ENCODE measurements around the gene ERMN. TPM values are rescaled to one million over a fixed set of nuclear protein-coding genes. Genes with fewer than 3 reads are reported as not detected.
"Not testable (repeated sequence)": the region's sequence is repeated elsewhere in the genome, so short reads cannot be mapped to it uniquely, and the experiment has no call there.

Gene ERMN
- 1 to 10 TPM; 1.6 to 2.7 TPM for total RNA-seq

DNA sequence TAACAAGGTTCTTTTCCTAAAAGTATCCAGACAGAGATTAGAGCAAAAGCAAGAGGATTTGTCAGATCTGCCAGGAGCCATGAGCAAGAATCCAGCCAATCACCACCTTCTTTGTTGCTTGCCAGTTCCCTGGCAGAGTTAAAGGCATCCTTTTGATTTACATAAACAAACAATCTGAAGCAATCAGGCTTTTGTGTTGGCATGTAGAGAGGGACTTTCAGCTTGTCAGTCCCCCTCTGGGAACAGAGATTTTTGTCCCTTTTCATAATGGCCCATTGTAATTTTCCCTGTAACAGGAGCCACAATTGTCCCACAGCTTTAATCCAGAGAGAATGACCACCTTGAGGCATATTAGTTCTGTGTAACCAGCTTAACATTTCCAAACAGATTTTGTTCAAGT lies at the start of gene ERMN:
Gene ERMN (minus strand): TSS at position 39 of the 400 bp plus-strand sequence. CDS start 182 bp downstream, outside the sequence.
- no peak for DNase-seq (ENCODE audit: low spot score in 2 of 2)
- no peaks in the 10 kb centered on the region for H3K9me3 Mint-ChIP-seq
- H3K36me3 Mint-ChIP-seq, result peaks cover 14 to 15% of the 10 kb centered on the region in 2 donors
- ATAC-seq, result no peak
- H3K27ac Mint-ChIP-seq, result peak within 1 kb of the TSS in 1 of 2 donors; percentile 19

DNA sequence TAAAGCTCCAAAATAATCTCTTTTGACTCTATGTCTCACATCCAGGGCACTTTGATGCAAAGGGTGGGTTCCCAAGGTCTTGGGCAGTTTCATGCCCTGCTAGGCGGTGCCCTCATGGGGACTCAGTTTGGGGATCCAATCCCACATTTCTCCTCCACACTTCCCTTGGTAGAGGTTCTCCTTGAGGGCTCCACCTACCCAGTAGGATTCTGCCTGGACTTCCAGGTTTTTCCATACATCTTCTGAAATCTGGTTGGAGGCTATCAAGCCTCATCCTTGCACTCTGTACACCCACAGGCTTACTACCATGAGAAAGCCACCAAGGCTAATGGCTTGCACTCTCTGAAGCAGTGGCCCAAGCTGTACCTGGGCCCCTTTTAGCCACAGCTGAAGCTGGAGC lies 49.8 kb upstream of the ERMN start:
- Mint-ChIP-seq H3K36me3 (peaks cover 29% of the 10 kb centered on the region in 2 donors), H3K9me3 (peaks cover 17 to 19% of the 10 kb centered on the region in 2 donors), H3K27ac (no peak overlapping the region)
- ATAC-seq (no peak), DNase-seq (ENCODE audit: low spot score in 2 of 2) (no peak)

DNA sequence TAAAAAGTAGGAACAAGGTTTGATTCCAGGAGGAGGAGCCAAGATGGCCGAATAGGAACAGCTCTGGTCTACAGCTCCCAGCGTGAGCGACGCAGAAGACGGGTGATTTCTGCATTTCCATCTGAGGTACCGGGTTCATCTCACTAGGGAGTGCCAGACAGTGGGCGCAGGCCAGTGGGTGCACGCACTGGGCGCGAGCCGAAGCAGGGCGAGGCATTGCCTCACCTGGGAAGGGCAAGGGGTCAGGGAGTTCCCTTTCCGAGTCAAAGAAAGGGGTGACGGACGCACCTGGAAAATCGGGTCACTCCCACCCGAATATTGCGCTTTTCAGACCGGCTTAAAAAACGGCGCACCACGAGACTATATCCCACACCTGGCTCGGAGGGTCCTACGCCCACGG lies 42.9 kb upstream of the ERMN start:
- Mint-ChIP-seq H3K36me3 (peaks cover 5 to 13% of the 10 kb centered on the region in 2 donors), H3K9me3 (peaks cover 0 to 13% of the 10 kb centered on the region in 2 donors)
- not testable (repeated sequence) for DNase-seq (ENCODE audit: low spot score in 2 of 2); ATAC-seq; H3K27ac Mint-ChIP-seq

- Mint-ChIP-seq H3K36me3 (peaks cover 5 to 21% of the 10 kb centered on the region in 2 donors), H3K27ac (no peak overlapping the region), H3K9me3 (peaks cover 0 to 19% of the 10 kb centered on the region in 2 donors)
- ATAC-seq, result no peak
- DNase-seq (ENCODE audit: low spot score in 2 of 2), result no peak
Measured at GRCh38 chr2:157367704-157368103, 42.1 kb upstream of the ERMN start.

DNA sequence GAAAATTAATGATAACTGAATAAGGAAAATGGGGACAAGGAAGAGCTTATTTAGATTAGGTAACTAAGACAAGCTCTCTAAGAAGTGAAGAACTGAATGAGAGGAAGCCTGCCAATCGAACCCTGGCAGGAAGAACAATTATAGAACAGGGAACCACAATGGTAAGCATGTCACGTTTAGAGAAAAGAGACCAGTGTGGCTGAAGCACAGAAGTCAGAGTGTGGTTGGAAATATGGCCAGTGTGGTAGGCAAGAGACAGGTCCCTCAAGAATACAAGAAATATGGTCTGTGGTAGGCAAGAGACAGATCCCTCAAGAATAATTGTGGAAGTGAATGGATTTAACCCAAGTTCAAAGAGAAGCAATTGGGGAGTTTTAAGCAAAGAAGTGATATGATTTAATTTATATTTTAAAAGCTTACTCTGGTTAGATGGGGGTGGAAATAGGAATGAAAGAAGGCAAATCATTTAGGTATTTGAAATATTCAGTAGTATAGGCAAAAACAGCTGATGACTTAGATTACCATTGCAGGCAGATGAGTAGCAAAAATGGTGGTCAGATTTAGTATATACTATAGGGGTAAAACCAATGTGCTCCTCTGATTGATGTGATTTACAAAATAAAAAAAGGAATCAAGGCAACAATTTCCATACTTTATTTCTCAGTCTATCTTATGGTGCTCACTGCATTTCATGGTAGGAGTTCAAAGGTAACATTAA lies 38.8 kb upstream of the ERMN start:
- H3K36me3 Mint-ChIP-seq, result peaks cover 19 to 47% of the 10 kb centered on the region in 2 donors
- DNase-seq (ENCODE audit: low spot score in 2 of 2) (no peak), ATAC-seq (peak in 1 of 2 donors; percentile 85)
- H3K27ac Mint-ChIP-seq, result peak overlapping the region; percentile 11 to 67
- peaks cover 6 to 31% of the 10 kb centered on the region in 2 donors for H3K9me3 Mint-ChIP-seq

- DNase-seq (ENCODE audit: low spot score in 2 of 2) (no peak), ATAC-seq (peak; percentile 63 to 87)
- peak overlapping the region in 1 of 2 donors; percentile 67 for H3K27ac Mint-ChIP-seq
- peaks cover 19 to 47% of the 10 kb centered on the region in 2 donors for H3K36me3 Mint-ChIP-seq
- peaks cover 6 to 31% of the 10 kb centered on the region in 2 donors for H3K9me3 Mint-ChIP-seq
Measured at GRCh38 chr2:157363612-157364101, 38.0 kb upstream of the ERMN start.

DNA sequence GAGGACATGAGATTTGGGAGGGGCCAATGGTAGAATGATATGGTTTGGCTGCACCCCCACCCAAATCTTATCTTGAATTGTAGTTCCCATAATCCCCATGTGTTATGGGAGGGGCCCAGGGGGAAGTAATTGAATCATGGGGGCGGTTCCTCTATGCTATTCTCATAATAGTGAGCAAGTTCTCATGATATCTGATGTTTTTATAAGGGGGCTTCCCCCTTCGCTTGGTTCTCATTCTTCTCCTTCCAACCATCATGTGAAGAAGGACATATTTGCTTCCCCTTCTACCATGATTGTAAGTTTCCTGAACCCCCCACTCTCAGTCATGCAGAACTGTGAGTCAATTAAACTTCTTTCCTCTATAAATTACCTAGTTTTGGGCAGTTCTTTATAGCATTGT lies 37.0 kb upstream of the ERMN start:
- H3K27ac Mint-ChIP-seq, result no peak overlapping the region
- peaks cover 6 to 25% of the 10 kb centered on the region in 2 donors for H3K9me3 Mint-ChIP-seq
- peaks cover 14 to 47% of the 10 kb centered on the region in 2 donors for H3K36me3 Mint-ChIP-seq
- ATAC-seq, result no peak
- DNase-seq (ENCODE audit: low spot score in 2 of 2), result no peak

DNA sequence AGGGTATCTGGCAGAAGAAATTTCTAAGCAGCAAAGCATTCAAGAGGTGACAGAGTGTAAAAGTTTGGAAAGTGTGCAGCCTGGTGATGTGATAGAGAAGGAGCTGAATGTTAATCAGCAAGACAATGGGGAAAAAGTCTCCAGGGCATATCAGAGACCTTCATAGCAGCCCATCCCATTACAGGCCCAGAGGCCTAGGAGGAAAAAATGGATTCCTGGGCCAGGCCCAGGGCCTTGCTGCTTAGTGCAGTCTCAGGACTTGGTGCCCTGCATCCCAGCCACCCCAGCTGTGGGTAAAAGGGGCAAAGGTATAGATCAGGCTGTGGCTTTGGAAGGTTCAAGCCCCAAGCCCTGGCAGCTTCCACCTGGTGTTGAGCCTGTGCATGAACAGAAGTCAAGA lies 35.9 kb upstream of the ERMN start:
- no peak for ATAC-seq
- no peak for DNase-seq (ENCODE audit: low spot score in 2 of 2)
- Mint-ChIP-seq H3K9me3 (peaks cover 6 to 25% of the 10 kb centered on the region in 2 donors), H3K27ac (no peak overlapping the region), H3K36me3 (peaks cover 14 to 44% of the 10 kb centered on the region in 2 donors)

GRCh38 chr2:157359628-157360027 lies 34.0 kb upstream of the ERMN start:
- peaks cover 14 to 42% of the 10 kb centered on the region in 2 donors for H3K36me3 Mint-ChIP-seq
- H3K9me3 Mint-ChIP-seq, result peaks cover 6 to 25% of the 10 kb centered on the region in 2 donors
- DNase-seq (ENCODE audit: low spot score in 2 of 2) (no peak), ATAC-seq (no peak)
- no peak overlapping the region for H3K27ac Mint-ChIP-seq

DNA sequence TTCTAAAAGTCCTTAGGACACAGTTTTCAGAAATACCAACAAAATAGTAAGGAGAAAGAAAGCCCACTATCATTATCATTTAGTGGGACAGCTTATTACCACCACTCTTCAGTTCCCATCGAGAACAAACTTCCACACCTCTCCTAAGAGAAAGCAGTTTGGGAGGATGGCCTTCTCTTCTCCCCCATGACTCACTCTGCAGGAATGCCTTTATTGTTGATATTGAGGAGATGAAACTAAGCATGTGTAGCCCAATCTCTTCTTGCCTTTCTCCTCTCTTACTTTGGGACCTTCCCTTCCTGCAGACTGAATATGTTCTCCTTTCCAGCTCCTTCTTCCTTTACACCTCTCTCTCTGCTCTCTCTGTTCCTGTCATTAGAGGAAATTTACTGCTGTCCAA lies 30.0 kb upstream of the ERMN start:
- no peak overlapping the region for H3K27ac Mint-ChIP-seq
- ATAC-seq, result no peak

DNA sequence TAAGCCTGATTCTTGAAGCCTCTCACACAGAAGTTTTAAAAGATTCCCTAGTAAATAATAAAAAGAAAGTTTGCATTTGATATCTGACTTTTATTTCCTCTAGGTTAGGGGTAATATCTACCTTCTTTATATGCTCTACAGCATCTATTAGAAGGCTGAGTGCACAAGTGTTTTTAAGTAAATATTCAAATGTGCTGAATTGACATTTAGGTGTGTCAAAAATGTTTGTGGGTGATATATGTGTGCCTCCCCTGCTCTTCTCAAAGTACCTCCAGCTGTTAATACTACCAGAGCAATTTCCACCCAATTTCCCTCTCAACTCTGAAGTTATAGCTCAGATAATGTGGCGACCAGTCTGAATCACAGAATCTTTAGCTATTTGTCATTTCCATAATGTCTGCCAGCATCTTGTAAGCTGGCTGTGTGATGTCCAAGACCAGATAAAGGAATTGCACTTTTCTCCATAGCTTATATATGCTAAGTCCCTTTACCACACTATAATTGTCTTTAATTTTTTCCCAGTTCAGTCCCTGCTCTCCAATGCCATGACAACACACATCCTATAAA lies 24.4 kb upstream of the ERMN start:
- DNase-seq (ENCODE audit: low spot score in 2 of 2) (no peak), ATAC-seq (no peak)
- Mint-ChIP-seq H3K27ac (no peak overlapping the region), H3K36me3 (peaks cover 12 to 33% of the 10 kb centered on the region in 2 donors), H3K9me3 (peaks cover 10 to 15% of the 10 kb centered on the region in 2 donors)

More for the DNA sequence above, 30.0 kb upstream of the ERMN start:
- DNase-seq (ENCODE audit: low spot score in 2 of 2), result no peak
- Mint-ChIP-seq H3K36me3 (peaks cover 7 to 19% of the 10 kb centered on the region in 2 donors), H3K9me3 (peaks cover 5 to 10% of the 10 kb centered on the region in 2 donors)

DNA sequence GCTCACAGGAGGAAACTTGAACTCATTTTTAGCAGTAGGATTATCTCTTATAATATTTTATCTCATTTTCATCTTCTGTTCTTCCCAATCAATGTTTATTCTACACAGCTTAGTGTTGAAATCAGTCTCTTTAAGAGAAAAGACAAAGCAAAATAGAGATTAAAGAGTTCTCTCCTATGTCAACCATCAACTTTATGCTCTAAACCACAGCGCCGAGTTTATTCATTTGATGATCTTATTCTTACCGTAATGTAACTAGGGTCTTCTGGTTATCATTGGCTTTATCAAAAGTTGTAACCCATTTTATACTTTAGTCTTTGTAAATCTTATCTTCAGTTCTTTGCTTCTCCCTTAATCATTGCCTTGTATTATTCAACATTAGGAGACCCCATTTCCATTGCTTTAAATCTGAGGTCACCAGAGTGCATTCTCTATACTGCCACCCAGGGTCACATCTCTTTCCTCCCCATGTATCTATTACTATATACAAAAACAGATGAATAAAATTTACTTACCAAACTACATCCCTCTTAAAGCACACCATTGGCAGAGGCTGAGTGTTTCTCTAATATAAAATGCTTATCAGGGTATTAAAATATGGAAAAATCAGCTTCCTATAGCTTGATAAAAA lies 22.8 kb upstream of the ERMN start:
- Mint-ChIP-seq H3K27ac (peak overlapping the region in 1 of 2 donors; percentile 19), H3K9me3 (peaks cover 19 to 24% of the 10 kb centered on the region in 2 donors), H3K36me3 (peaks cover 22 to 41% of the 10 kb centered on the region in 2 donors)
- DNase-seq (ENCODE audit: low spot score in 2 of 2), result no peak
- peak; percentile 16 to 49 for ATAC-seq

DNA sequence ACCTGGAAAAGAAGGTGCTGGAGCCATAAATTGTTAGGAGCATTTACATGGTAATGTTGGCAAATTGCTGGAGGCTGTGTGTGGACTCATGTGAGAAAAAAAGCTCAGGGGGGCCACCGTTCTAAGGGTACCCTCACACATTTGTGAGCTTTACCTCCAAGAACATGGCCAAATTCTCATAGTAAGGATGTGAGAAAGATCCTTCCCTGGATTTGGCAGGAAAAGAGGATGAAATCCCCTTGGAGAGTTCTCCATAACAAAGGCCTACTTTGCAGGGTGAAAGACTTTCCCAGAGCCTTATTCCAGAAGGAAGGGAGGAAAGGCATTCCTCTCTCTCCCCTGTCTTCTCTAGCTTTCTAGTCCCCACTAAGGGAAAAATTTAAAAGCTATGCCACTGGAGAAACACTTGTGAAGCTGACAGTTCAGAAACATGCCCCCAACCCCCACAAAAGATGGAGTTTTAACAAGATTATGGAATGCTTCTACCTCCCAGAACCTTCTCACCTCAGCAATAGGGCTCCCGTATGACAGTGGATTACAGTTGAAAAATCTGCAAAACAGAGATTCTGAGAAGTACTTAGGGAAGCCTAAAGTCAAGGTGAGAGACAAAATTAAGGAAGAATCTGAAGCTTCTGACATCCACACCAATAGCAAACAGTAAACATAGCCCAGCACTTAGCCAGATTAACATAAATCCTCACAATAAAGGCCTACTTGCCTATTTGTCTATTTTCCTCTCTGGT lies 20.2 kb upstream of the ERMN start:
- Mint-ChIP-seq H3K9me3 (peaks cover 35 to 46% of the 10 kb centered on the region in 2 donors), H3K27ac (no peak overlapping the region), H3K36me3 (peaks cover 47 to 62% of the 10 kb centered on the region in 2 donors)
- ATAC-seq, result no peak
- DNase-seq (ENCODE audit: low spot score in 2 of 2), result no peak

DNA sequence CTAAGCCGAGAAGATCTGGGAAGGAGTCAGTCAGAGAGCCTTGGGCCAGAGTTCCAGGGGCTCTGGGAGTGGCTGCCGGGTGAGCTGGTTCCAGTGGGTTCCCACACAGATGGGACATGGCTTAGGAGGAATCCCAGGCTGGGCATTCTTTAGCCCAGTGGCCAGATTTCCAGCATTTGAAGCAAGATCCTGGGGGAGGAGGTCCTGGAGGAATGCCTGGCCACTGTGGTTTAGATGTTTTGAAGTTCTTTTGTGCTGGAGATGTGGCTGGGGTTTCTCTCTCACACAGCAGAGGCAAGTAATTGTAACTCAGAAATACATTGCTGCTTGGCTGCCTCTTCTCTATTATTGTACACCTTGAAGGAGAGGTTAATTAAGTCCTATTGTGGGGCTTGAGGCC lies 15.8 kb upstream of the ERMN start:
- Mint-ChIP-seq H3K27ac (peak overlapping the region; percentile 5 to 7), H3K9me3 (peaks cover 35 to 47% of the 10 kb centered on the region in 2 donors), H3K36me3 (peaks cover 47 to 54% of the 10 kb centered on the region in 2 donors)
- not testable (repeated sequence) for DNase-seq (ENCODE audit: low spot score in 2 of 2); ATAC-seq

DNA sequence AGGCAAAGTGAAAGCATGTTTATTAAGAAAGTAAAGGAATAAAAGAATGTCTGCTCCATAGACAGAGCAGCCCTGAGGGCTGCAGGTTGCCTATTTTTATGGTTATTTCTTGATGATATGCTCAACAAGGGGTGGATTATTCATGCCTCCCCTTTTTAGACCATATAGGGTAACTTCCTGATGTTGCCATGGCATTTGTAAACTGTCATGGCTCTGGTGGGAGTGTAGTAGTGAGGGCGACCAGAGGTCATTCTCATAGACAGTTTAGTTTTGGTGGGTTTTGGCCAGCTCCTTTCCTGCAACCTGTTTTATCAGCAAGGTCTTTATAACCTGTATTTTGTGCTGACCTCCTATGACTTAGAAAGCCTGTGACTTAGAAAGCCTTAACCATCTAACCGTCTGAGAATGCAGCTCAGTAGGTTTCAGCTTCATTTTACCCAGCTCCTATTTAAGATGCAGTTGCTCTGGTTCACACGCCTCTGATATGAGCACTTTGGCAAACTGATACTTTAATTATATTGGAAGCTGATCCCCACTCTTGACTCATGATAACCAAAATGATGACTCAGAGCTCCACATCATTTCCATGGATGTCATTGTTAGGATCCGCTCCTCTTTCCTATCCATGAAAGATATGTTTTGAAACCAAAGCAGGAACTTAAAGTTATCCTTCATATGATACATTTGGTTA lies 14.5 kb upstream of the ERMN start:
- peaks cover 31 to 43% of the 10 kb centered on the region in 2 donors for H3K9me3 Mint-ChIP-seq
- H3K36me3 Mint-ChIP-seq, result peaks cover 42 to 45% of the 10 kb centered on the region in 2 donors
- no peak for DNase-seq (ENCODE audit: low spot score in 2 of 2)
- ATAC-seq, result no peak
- no peak overlapping the region for H3K27ac Mint-ChIP-seq

- H3K9me3 Mint-ChIP-seq, result peaks cover 15 to 22% of the 10 kb centered on the region in 2 donors
- DNase-seq (ENCODE audit: low spot score in 2 of 2), result no peak
- no peak for ATAC-seq
- H3K27ac Mint-ChIP-seq, result no peak overlapping the region
- peaks cover 21 to 24% of the 10 kb centered on the region in 2 donors for H3K36me3 Mint-ChIP-seq
Measured at GRCh38 chr2:157337978-157338377, 12.4 kb upstream of the ERMN start.

All from activated naive CD4-positive, alpha-beta T cell treated with anti-CD3 and anti-CD28 coated beads, Interleukin-2, amount 50 U/mL, for 72 hours (primary cell).